BJ (cell line): Measurements from ENCODE around the gene NEAT1. TPM values are rescaled to one million over a fixed set of nuclear protein-coding genes. Genes with fewer than 3 reads are reported as not detected.
A peak's percentile ranks its signal among the peaks of the same experiment; 100 is the strongest.

Experiments used
- CTCF ChIA-PET: fragments of 350-600 bp; formaldehyde crosslinking; extraction: SDS; loops from one replicate; lab custom pipeline; 2021; ENCODE audit warnings: antibody characterized with exemption, inconsistent platforms; lab: Yijun Ruan, JAX
- POLR2A ChIA-PET: fragments of 300-600 bp; sonication (Branson Sonifier 250); formaldehyde crosslinking; extraction: SDS; loops from one replicate; lab custom pipeline; 2021; ENCODE audit warnings: antibody characterized with exemption; lab: Charles Lee
- DNase-seq: peaks from one replicate; pipeline ENCODE4 v3.0.0-alpha.2; 2011; ENCODE audit warnings: low read depth
- H3K27me3 ChIP-seq: 2 replicates; pipeline ENCODE4 v1.6.0; 2011; ENCODE audit warnings: low read length; ENCODE audit not compliant: control insufficient read depth, insufficient read depth
- H3K36me3 ChIP-seq: 2 replicates; pipeline ENCODE4 v1.5.1; 2011; ENCODE audit warnings: low read length; ENCODE audit not compliant: control insufficient read depth, insufficient read depth
- H3K4me3 ChIP-seq: 2 replicates; pipeline ENCODE4 v1.5.1; 2011; ENCODE audit warnings: low read depth, mild to moderate bottlenecking, control low read depth, low read length
- CTCF ChIP-seq: IDR thresholded peaks from 2 replicates; pipeline ENCODE4 v1.5.1; 2011; ENCODE audit warnings: low read depth, mild to moderate bottlenecking, control low read depth, inconsistent platforms, low read length, moderate library complexity; ENCODE audit not compliant: insufficient read depth
- polyA plus RNA-seq: library from polyadenylated mRNA; depleted of rRNA; stranded (reverse); fragments of >200 nt; gene quantifications from 2 replicates; pipeline ENCODE4 v1.2.3, GENCODE V29; 2011

NEAT1 gene
- polyA plus RNA-seq, 1 experiment, result 59.2 TPM

GRCh38 chr11:65388731-65389130 lies 33.9 kb upstream of the NEAT1 start:
- Histone ChIP-seq H3K4me3 (no peak overlapping the region), H3K27me3 (no peaks in the 10 kb centered on the region), H3K36me3 (peaks cover 20% of the 10 kb centered on the region)
- TF ChIP-seq CTCF, result no peak
- no peak for DNase-seq
- ChIA-PET POLR2A (no interaction called here), CTCF (interaction anchor here (0.6 to 3.4 kb wide), 5 partner anchors 12 to 278 kb away, joined by 3 to 29 read pairs (median 3); no protein-coding TSS in a partner anchor)

GRCh38 chr11:65389294-65389980 lies 33.2 kb upstream of the NEAT1 start:
- H3K27me3 ChIP-seq, result no peaks in the 10 kb centered on the region
- no peak for DNase-seq
- no peak overlapping the region for H3K4me3 ChIP-seq
- POLR2A ChIA-PET, result no interaction called here
- peaks cover 24% of the 10 kb centered on the region for H3K36me3 ChIP-seq
- TF ChIP-seq CTCF, result no peak
- CTCF ChIA-PET, result interaction anchor here (1.3 to 3.4 kb wide), 5 partner anchors 17 to 27 kb away, joined by 4 to 29 read pairs (median 4); no protein-coding TSS in a partner anchor

GRCh38 chr11:65390099-65390941 lies 32.3 kb upstream of the NEAT1 start:
- H3K27me3 ChIP-seq, result no peaks in the 10 kb centered on the region
- CTCF ChIA-PET, result interaction anchor here (0.7 to 2.5 kb wide), 8 partner anchors 8 to 120 kb away, joined by 3 to 15 read pairs (median 4); partner anchors contain the start of gene NEAT1
- H3K36me3 ChIP-seq, result peaks cover 25% of the 10 kb centered on the region
- TF ChIP-seq CTCF, result no peak
- DNase-seq, result no peak
- H3K4me3 ChIP-seq, result peak overlapping the region; percentile 22
- POLR2A ChIA-PET, result interaction anchor here (0.6 to 1.2 kb wide), 3 partner anchors 26 to 118 kb away, joined by 4 to 9 read pairs (median 5); no protein-coding TSS in a partner anchor

- ChIA-PET POLR2A (interaction anchor here (0.5 to 1.2 kb wide), 6 partner anchors 25 to 126 kb away, joined by 3 to 9 read pairs (median 4); no protein-coding TSS in a partner anchor), CTCF (interaction anchor here (0.9 to 2.5 kb wide), 7 partner anchors 9 to 119 kb away, joined by 3 to 15 read pairs (median 4); partner anchors contain the start of gene SLC25A45)
- peak overlapping the region; percentile 1; the same call in 1 of the 2 replicates for H3K4me3 ChIP-seq
- TF ChIP-seq CTCF, result 0 out of 2 replicates have a peak, but pooled peaks have one; percentile 19
- H3K27me3 ChIP-seq, result no peaks in the 10 kb centered on the region
- DNase-seq, result no peak
- peaks cover 29% of the 10 kb centered on the region for H3K36me3 ChIP-seq
Measured at GRCh38 chr11:65390996-65391395, 31.6 kb upstream of the NEAT1 start.
